NB4 (cell line): ENCODE results near the gene PHGDH.

ENCODE experiments used
- DNase-seq: peaks from one replicate; pipeline ENCODE4 v3.0.0; 2010; ENCODE audit warnings: low read depth
- H3K4me3 ChIP-seq: one replicate; pipeline ENCODE4 v1.5.1; 2011; ENCODE audit warnings: mild to moderate bottlenecking, low read depth, low read length, moderate library complexity
- MYC ChIP-seq: IDR thresholded peaks from 2 replicates; pipeline ENCODE4 v1.6.1; 2011; ENCODE audit warnings: low read depth, low read length
- POLR2A ChIP-seq: IDR thresholded peaks from 2 replicates; pipeline ENCODE4 v1.6.1; 2011; ENCODE audit warnings: mild to moderate bottlenecking; ENCODE audit not compliant: insufficient read length; ENCODE audit errors: extremely low read depth
- TF ChIP-seq, protein P1 (sequence below): IDR thresholded peaks from one replicate; pipeline ENCODE4 v1.5.1; 2012; ENCODE audit warnings: low read depth, low read length
- TF ChIP-seq, protein P2 (sequence below): IDR thresholded peaks from 2 replicates; pipeline ENCODE4 v1.6.1; 2011; ENCODE audit warnings: low read depth, low read length

PHGDH gene

DNA sequence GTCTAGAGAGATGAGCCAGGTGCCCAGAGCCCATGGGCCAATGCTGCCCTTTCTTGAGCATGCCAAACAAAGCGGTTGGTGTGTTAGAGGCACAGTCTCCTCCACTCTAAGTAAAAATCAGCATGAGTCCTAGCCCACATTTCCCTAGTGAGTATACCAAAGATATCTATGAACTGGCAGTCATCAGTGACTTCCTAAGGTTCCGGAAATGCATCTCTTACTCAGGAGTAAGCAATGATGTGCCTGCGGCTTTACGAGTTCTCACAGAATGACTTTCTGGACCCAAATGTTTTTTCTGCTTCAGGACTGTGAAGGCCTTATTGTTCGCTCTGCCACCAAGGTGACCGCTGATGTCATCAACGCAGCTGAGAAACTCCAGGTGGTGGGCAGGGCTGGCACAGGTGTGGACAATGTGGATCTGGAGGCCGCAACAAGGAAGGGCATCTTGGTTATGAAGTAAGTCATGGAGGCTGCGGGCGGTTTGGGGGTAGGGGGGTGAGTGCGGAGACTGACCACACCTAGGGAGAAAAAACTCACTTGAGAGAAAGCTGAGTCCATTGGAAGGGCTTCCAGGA is 9.2 kb downstream of the PHGDH start:
- TF ChIP-seq, protein P1, sequence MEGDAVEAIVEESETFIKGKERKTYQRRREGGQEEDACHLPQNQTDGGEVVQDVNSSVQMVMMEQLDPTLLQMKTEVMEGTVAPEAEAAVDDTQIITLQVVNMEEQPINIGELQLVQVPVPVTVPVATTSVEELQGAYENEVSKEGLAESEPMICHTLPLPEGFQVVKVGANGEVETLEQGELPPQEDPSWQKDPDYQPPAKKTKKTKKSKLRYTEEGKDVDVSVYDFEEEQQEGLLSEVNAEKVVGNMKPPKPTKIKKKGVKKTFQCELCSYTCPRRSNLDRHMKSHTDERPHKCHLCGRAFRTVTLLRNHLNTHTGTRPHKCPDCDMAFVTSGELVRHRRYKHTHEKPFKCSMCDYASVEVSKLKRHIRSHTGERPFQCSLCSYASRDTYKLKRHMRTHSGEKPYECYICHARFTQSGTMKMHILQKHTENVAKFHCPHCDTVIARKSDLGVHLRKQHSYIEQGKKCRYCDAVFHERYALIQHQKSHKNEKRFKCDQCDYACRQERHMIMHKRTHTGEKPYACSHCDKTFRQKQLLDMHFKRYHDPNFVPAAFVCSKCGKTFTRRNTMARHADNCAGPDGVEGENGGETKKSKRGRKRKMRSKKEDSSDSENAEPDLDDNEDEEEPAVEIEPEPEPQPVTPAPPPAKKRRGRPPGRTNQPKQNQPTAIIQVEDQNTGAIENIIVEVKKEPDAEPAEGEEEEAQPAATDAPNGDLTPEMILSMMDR = no peak
- TF ChIP-seq POLR2A = no peak
- no peak for TF ChIP-seq MYC
- TF ChIP-seq, protein P2, sequence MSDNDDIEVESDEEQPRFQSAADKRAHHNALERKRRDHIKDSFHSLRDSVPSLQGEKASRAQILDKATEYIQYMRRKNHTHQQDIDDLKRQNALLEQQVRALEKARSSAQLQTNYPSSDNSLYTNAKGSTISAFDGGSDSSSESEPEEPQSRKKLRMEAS = no peak

DNA sequence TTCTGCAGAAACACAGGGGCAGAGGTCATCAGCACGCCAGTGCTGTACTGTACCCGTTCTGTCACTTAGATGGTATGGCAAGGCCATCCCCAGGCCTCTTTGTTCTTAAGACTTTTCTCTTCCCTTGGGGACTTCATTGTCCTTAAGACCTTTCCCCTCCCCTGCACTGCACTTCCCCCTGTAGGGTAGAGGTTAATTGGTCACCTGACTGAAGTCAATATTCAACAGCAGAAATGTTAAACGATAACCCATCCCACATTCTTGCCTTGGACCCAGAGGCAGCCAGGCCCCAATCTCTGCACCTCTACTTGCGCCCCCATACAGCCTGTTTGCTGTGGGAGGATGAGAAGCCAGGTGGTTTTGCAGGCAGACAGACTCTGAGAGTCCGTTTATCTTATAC is 10.2 kb downstream of the PHGDH start:
- TF ChIP-seq, protein P2 = no peak
- TF ChIP-seq, protein P1 = no peak
- TF ChIP-seq MYC (no peak), POLR2A (no peak)
- no peak for DNase-seq
- H3K4me3 ChIP-seq = no peak overlapping the region

More for the DNA sequence above, 9.2 kb downstream of the PHGDH start:
- DNase-seq = no peak
- no peak overlapping the region for H3K4me3 ChIP-seq

DNA sequence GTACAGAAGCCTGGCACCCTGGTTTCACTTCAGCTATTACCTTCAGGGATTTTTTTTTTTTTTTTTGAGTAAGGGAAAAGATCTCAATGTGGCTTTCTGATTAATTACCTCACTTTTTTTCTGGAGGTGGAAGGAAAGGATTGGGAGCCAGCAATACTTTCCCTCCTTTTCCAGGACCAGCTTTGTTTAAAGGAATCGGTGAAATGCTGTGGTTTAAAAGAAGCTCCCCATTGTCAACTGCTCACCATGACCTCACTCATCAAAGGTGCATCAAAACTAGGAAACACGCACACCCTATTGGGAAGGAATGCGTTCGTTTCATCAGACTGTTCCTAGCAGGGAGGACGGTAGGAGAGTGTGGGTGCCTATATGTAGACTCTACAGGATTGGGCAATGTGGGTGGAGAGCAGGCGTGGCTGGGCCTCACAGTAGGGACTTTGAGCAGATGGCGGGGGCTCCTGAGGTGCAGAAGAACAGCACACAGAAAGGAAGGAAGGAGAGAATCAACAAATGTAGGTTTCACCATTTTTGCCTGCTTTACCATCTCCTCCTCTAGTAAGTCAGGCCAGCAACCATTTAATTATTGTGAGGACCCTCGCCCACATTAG is 13.0 kb downstream of the PHGDH start:
- no peak for DNase-seq
- TF ChIP-seq MYC (no peak), POLR2A (no peak)
- TF ChIP-seq, protein P1 = no peak
- TF ChIP-seq, protein P2 = no peak
- H3K4me3 ChIP-seq = no peak overlapping the region

DNA sequence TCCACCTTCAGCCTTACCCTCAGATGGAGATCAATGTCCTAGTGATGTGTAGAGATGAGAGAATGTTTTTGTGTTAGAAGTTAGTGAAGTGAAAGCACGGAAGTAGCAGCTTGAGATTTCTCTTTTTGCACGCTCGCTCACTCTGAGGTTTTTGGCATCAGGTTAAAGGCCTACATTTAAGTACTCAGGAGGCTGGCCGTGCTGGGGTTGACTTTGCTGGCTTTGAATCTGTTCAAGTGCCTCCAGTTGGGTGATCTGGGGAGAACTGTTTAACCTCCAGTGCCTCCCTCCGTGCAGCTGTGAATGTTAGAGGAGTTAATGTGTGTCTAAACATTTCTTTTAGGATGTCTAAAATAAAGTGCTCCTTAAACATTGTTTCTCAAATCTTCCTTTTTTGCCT is 13.9 kb downstream of the PHGDH start:
- TF ChIP-seq, protein P1 = no peak
- TF ChIP-seq MYC (no peak), POLR2A (no peak)
- TF ChIP-seq, protein P2 = no peak
- DNase-seq = no peak
- H3K4me3 ChIP-seq = no peak overlapping the region

DNA sequence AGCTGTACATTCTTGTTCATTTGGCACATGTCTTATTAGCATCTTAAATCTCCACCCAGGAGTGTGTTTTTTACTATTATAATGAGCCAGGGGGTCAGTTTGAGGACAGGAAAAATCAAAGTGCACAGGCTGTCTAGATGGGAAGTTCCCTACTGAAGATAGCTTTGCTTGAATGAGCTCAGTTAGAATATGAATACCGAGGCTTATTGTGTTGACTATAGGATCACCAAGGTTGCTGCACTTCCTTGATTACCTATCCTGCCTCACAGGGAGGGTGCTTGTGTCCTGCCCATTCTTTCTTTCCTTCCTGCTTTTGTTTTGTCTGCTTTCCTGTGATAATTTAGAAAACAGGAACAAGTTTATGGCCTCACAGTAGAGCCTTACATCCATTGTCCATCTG is 16.3 kb downstream of the PHGDH start:
- no peak overlapping the region for H3K4me3 ChIP-seq
- TF ChIP-seq, protein P1 = no peak
- TF ChIP-seq, protein P2 = no peak
- TF ChIP-seq MYC = no peak
- no peak for TF ChIP-seq POLR2A
- no peak for DNase-seq
